GM21360 (cell line): ENCODE data around the gene CRAMP1.
A peak's percentile ranks its signal among the peaks of the same experiment; 100 is the strongest.
"Not testable (repeated sequence)": the region's sequence is repeated elsewhere in the genome, so short reads cannot be mapped to it uniquely, and the experiment has no call there.

Experiments
- ATAC-seq: cut with Tn5 transposase; IDR thresholded peaks from one replicate; pipeline ENCODE4 v1.9.1; 2021; ENCODE audit warnings: mild to moderate bottlenecking, moderate library complexity; ENCODE audit not compliant: unreplicated experiment

Gene CRAMP1

GRCh38 chr16:1707193-1707790 is 95.1 kb downstream of the CRAMP1 start:
- no peak for ATAC-seq

- ATAC-seq, result no peak
Measured at GRCh38 chr16:1708083-1708767, 96.1 kb downstream of the CRAMP1 start.

- no peak for ATAC-seq
Measured at GRCh38 chr16:1708768-1709180, 96.6 kb downstream of the CRAMP1 start.

- ATAC-seq, result no peak
Measured at GRCh38 chr16:1709356-1709755, 97.2 kb downstream of the CRAMP1 start.

- no peak for ATAC-seq
Measured at GRCh38 chr16:1710811-1711507, 98.8 kb downstream of the CRAMP1 start.

GRCh38 chr16:1712791-1713261 is 100.7 kb downstream of the CRAMP1 start:
- ATAC-seq, result no peak

- ATAC-seq, result no peak
Measured at GRCh38 chr16:1713331-1713730, 101.2 kb downstream of the CRAMP1 start.

GRCh38 chr16:1713933-1714332 is 101.8 kb downstream of the CRAMP1 start:
- ATAC-seq, result peak; percentile 44

- ATAC-seq, result no peak
Measured at GRCh38 chr16:1715220-1715619, 103.1 kb downstream of the CRAMP1 start.

- not testable (repeated sequence) for ATAC-seq
Measured at GRCh38 chr16:1718236-1718635, 106.1 kb downstream of the CRAMP1 start.

- ATAC-seq, result not testable (repeated sequence)
Measured at GRCh38 chr16:1719559-1720229, 107.5 kb downstream of the CRAMP1 start.

- ATAC-seq, result no peak
Measured at GRCh38 chr16:1721372-1721771, 109.2 kb downstream of the CRAMP1 start.

- no peak for ATAC-seq
Measured at GRCh38 chr16:1723450-1724147, 111.4 kb downstream of the CRAMP1 start.

GRCh38 chr16:1724491-1724890 is 112.3 kb downstream of the CRAMP1 start:
- ATAC-seq, result no peak

- no peak for ATAC-seq
Measured at GRCh38 chr16:1726661-1727502, 114.7 kb downstream of the CRAMP1 start.
